Bronchial epithelial cell (primary cell): ENCODE data around the gene NT5M. TPM values are rescaled to one million over a fixed set of nuclear protein-coding genes. Genes with fewer than 3 reads are reported as not detected.

Source experiments
- DNase-seq: peaks from one replicate; pipeline ENCODE4 v3.0.0-alpha.2; 2010; ENCODE audit warnings: low read depth
- FAIRE-seq: peaks from 2 replicates; lab custom pipeline; 2011; peaks lifted over from hg19 to GRCh38; lab: Jason Lieb, UNC
- H3K27me3 ChIP-seq: 2 replicates; pipeline ENCODE4 v1.5.1; 2011; ENCODE audit warnings: low read length; ENCODE audit not compliant: control insufficient read depth, insufficient read depth
- H3K36me3 ChIP-seq: 2 replicates; pipeline ENCODE4 v1.5.1; 2011; ENCODE audit warnings: low read length; ENCODE audit not compliant: control insufficient read depth, insufficient read depth
- H3K4me3 ChIP-seq: 2 replicates; pipeline ENCODE4 v1.5.1; 2011; ENCODE audit warnings: mild to moderate bottlenecking, low read depth, low read length, control low read depth
- CTCF ChIP-seq: IDR thresholded peaks from 2 replicates; pipeline ENCODE4 v1.5.1; 2011; ENCODE audit warnings: mild to moderate bottlenecking, moderate library complexity, low read length, control low read depth, inconsistent platforms; ENCODE audit not compliant: insufficient read depth, severe bottlenecking
- total RNA-seq: library from RNA; depleted of rRNA; stranded (reverse); fragments of >200 nt; gene quantifications from 2 replicates; pipeline ENCODE4 v1.2.1, GENCODE V29; 2014

Gene NT5M
- total RNA-seq, 1 donor from 2014 or later: 0.79 TPM

GRCh38 chr17:17395885-17396284 is 92.7 kb downstream of the NT5M start:
- no peak overlapping the region for H3K4me3 ChIP-seq
- FAIRE-seq: no peak
- H3K36me3 ChIP-seq: no peaks in the 10 kb centered on the region
- H3K27me3 ChIP-seq: no peaks in the 10 kb centered on the region
- TF ChIP-seq CTCF: no peak
- DNase-seq: no peak

Other genes with a start within 250 kb of the NT5M start
- 3.7 and 4.0 TPM in 2 replicates for gene PLD6, start 97.0 kb upstream of the NT5M start, total RNA-seq
- 51.1 and 56.5 TPM in 2 replicates for gene FLCN, start 66.2 kb upstream of the NT5M start, total RNA-seq
- gene COPS3, start 22.1 kb upstream of the NT5M start, total RNA-seq: 68.6 and 87.4 TPM in 2 replicates
- 7.2 and 8.4 TPM in 2 replicates for gene MED9, start 173.6 kb downstream of the NT5M start, total RNA-seq
- gene RASD1, start 193.0 kb downstream of the NT5M start, total RNA-seq: 0.26 and 0.38 TPM in 2 replicates